HG03439 (cell line): Measurements from ENCODE around the gene MAGEF1.

Source experiments
- ATAC-seq: cut with Tn5 transposase; IDR thresholded peaks from one replicate; pipeline ENCODE4 v1.9.1; 2021; ENCODE audit warnings: mild to moderate bottlenecking, moderate library complexity; ENCODE audit not compliant: unreplicated experiment

MAGEF1 gene

GRCh38 chr3:184670091-184670602 lies 41.7 kb downstream of the MAGEF1 start:
- ATAC-seq = no peak

DNA sequence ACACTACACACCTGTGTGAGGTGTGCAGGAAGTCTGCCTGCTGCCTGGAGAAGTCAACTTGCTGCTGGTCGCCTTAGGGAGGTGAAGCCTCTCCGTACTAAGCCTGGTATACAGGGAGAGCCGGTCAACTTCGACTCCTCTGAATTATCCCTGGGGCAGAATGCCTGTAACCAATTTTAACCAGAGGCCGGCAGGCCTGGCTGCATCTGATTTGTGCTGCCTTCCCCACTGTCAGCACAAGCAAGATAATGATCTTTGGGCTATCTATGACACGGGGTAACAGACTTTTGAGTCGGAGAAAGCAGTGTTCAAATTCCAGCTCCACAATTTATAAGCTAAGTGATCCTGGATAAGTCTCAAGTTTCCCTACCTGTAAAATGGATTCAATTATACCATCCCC lies 42.3 kb downstream of the MAGEF1 start:
- no peak for ATAC-seq

- no peak for ATAC-seq
Observed at GRCh38 chr3:184666442-184666841, 45.4 kb downstream of the MAGEF1 start.

DNA sequence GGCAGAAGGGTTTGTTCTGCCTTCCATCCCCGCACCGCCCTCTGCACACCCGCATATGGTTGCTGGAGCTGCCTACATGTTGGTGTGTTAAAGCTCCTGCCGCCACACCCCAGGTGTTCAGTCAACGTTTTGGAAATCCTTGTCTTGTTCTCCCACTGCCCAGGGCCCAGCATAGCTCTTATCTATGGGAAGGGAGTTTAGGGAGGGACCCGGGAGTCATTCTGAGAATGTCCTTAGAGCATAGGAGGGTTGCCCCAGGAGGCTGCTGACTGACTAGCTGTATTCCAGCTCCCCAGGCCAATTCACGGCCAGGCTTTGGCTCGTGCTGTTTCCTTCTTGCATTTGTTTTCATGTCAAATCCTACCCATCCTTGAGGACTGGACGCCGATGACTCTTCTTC lies 46.8 kb downstream of the MAGEF1 start:
- ATAC-seq = no peak

GRCh38 chr3:184663756-184664155 lies 48.1 kb downstream of the MAGEF1 start:
- ATAC-seq = no peak

- ATAC-seq = no peak
Observed at GRCh38 chr3:184663356-184663755, 48.5 kb downstream of the MAGEF1 start.

DNA sequence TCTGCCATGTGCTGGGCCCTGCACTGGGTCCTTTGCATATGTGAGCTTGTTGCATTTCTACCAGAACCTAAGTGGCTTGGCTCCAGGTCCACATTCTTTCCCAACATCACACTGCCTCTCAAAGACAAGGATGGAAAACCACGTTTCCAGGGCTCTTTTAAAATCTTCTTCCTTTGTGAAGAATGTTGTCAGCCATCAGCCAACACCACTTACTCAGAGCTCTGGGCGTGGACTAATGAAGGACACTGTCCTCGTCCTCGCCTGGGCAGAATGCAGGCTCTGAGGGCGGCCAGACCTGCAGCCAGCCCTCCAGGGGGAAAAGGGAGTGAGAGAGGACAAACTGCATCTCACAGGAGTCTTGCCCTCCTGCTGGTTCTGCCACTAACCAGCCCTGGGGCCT lies 49.7 kb downstream of the MAGEF1 start:
- no peak for ATAC-seq

- no peak for ATAC-seq
Observed at GRCh38 chr3:184660931-184661330, 50.9 kb downstream of the MAGEF1 start.
